ENCODE results near the gene LRFN2. TPM values are rescaled to one million over a fixed set of nuclear protein-coding genes. Genes with fewer than 3 reads are reported as not detected.

Gene LRFN2
- total RNA-seq, 4 donors from 2014 or later, result 0.18 to 2.2 (median 0.34) TPM

DNA sequence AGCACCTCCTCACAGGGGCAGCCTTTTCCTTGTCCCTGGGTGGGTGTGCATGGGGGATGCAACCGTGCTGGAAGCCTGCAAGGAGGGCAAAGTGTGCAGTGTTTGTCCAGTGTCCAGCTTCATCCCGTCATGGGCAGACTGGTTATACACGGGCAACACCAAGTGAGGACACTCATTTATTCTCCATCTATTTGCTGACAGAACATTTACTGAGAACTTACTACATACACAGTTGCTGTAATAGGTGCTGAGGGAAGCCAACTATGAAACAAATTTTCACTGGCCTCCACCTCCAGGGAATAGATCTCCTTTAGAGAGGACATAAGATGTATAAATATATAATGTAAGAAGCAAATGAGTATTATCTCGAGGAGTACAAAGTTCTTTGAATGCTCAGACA, 136.7 kb downstream of the LRFN2 start:
- Histone ChIP-seq H3K27ac (no peak overlapping the region), H3K36me3 (no peaks in the 10 kb centered on the region), H3K4me3 (no peak overlapping the region), H3K9me3 (no peaks in the 10 kb centered on the region), H3K27me3 (peaks cover 0 to 20% (median 0%) of the 10 kb centered on the region in 4 donors), H3K4me1 (no peaks in the 10 kb centered on the region)
- no peak for DNase-seq
- 43 to 61% methylated on average over 1 of the region's 4 CpGs for WGBS, 2 donors
- intact Hi-C loops (cut with DNase I), result no loop called here
- no peak for TF ChIP-seq POLR2A (IDR thresholded peaks at IDR 0.05)
- TF ChIP-seq, protein P1, sequence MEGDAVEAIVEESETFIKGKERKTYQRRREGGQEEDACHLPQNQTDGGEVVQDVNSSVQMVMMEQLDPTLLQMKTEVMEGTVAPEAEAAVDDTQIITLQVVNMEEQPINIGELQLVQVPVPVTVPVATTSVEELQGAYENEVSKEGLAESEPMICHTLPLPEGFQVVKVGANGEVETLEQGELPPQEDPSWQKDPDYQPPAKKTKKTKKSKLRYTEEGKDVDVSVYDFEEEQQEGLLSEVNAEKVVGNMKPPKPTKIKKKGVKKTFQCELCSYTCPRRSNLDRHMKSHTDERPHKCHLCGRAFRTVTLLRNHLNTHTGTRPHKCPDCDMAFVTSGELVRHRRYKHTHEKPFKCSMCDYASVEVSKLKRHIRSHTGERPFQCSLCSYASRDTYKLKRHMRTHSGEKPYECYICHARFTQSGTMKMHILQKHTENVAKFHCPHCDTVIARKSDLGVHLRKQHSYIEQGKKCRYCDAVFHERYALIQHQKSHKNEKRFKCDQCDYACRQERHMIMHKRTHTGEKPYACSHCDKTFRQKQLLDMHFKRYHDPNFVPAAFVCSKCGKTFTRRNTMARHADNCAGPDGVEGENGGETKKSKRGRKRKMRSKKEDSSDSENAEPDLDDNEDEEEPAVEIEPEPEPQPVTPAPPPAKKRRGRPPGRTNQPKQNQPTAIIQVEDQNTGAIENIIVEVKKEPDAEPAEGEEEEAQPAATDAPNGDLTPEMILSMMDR (IDR thresholded peaks at IDR 0.05), result no peak

DNA sequence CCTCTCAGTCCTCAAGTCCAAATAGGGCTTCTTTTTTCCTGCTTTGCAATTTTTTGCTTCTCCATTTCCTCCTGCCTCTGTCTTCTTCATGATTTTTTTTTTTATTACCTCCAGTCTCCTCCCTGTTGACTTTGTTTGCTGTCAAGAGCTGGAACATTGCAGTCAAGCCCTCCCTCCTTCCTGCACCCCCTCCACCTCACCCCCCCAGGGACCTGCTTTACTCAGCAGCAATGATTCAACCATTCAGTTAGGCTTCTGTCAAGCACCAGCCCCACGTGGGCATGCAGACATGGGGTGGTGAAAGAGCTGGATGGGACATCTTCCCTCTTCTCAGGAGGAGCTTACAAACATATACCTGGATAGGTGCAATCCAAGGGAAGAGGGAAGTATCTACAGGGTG, 142.4 kb downstream of the LRFN2 start:
- TF ChIP-seq POLR2A (IDR thresholded peaks at IDR 0.05), result no peak
- TF ChIP-seq, protein P1 (IDR thresholded peaks at IDR 0.05), result no peak
- Histone ChIP-seq H3K4me1 (no peaks in the 10 kb centered on the region), H3K36me3 (no peaks in the 10 kb centered on the region), H3K4me3 (no peak overlapping the region), H3K27me3 (peaks cover 0 to 4% (median 0%) of the 10 kb centered on the region in 4 donors), H3K9me3 (no peaks in the 10 kb centered on the region), H3K27ac (no peak overlapping the region)
- no peak for DNase-seq
- intact Hi-C loops (cut with DNase I), result no loop called here
- 10% methylated on average over 1 of the region's 1 CpG; no CpG with 5 or more reads in 1 of the 2 donors for WGBS, 2 donors

DNA sequence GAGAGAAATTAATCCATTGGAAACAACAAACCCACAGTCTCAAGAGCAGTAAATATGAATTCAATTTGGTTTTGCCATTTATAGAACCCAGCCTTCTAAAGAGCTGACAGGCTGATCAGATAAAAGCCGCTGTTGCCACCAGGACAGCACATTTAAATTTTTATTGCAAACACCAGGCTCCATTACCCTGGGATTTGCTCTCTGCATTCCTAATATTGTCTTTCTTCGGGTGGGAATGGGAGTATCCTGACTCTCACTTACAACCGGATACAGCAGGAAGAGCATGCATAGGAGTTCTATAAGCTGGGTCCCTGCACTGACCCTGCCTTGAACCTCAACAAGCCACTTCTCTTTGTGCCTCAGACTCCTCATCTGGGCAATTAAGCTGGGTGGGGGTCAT, 142.9 kb downstream of the LRFN2 start:
- 69 to 71% methylated on average over 3 of the region's 3 CpGs for WGBS, 2 donors
- Histone ChIP-seq H3K4me1 (no peaks in the 10 kb centered on the region), H3K27ac (no peak overlapping the region), H3K4me3 (no peak overlapping the region), H3K9me3 (no peaks in the 10 kb centered on the region), H3K36me3 (no peaks in the 10 kb centered on the region), H3K27me3 (peaks cover 0 to 4% (median 0%) of the 10 kb centered on the region in 4 donors)
- intact Hi-C loops (cut with DNase I), result no loop called here
- no peak for DNase-seq
- TF ChIP-seq, protein P1 (IDR thresholded peaks at IDR 0.05), result no peak
- TF ChIP-seq POLR2A (IDR thresholded peaks at IDR 0.05), result no peak

DNA sequence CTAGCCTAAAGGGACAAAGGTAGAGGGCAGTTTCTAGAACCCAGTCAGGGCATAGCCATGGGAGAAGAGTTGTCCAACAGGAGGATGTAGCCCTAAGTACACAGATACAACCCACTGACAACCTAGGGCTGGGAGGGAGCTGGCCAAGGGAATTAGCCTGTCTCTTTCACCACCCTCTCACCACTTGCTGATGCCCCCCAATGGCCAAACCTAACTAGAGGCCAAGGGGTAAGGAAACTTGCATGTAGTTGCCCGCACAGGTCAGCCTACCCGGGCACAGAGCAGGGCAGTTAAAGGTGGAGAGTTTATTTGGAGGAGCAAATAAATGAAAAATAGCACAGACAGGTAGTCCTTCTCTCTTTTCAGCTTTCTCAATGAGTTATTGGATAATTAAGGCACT, 143.3 kb downstream of the LRFN2 start:
- 89 to 100% methylated on average over 2 of the region's 2 CpGs for WGBS, 2 donors
- H3K4me1 ChIP-seq, result no peaks in the 10 kb centered on the region
- peaks cover 0 to 4% (median 0%) of the 10 kb centered on the region in 4 donors for H3K27me3 ChIP-seq
- H3K27ac ChIP-seq, result no peak overlapping the region
- H3K4me3 ChIP-seq, result no peak overlapping the region
- intact Hi-C loops (cut with DNase I), result no loop called here
- H3K36me3 ChIP-seq, result no peaks in the 10 kb centered on the region
- DNase-seq, result no peak
- TF ChIP-seq, protein P1 (IDR thresholded peaks at IDR 0.05), result no peak
- no peak for TF ChIP-seq POLR2A (IDR thresholded peaks at IDR 0.05)
- H3K9me3 ChIP-seq, result no peaks in the 10 kb centered on the region

DNA sequence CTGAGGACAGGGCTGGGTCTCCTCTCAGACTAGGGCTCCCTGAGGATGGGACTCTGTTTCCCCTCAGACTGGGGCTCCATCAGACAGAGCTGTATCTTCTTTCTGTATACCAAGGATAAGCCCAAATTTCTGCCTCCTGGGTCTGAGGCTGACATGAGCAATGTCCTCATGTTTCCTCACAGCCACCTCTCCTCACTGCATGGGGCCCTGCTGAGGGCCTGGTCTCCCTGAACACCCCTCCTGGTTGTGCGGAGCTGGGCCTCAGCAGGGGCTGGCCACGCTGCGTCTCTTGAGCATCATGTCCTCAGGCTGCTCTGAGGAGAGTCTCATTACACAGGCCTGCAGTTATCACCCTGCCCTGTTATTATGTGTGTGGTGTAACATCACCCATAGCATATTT, 144.6 kb downstream of the LRFN2 start:
- Histone ChIP-seq H3K4me1 (no peaks in the 10 kb centered on the region), H3K27ac (no peak overlapping the region), H3K27me3 (no peaks in the 10 kb centered on the region), H3K9me3 (no peaks in the 10 kb centered on the region), H3K4me3 (no peak overlapping the region), H3K36me3 (no peaks in the 10 kb centered on the region)
- intact Hi-C loops (cut with DNase I), result no loop called here
- 93 to 100% methylated on average over 3 of the region's 3 CpGs for WGBS, 2 donors
- no peak for DNase-seq
- TF ChIP-seq, protein P1 (IDR thresholded peaks at IDR 0.05), result no peak
- no peak for TF ChIP-seq POLR2A (IDR thresholded peaks at IDR 0.05)
